IgD-negative memory B cell (primary cell): ENCODE results near the gene RBM27. TPM values are rescaled to one million over a fixed set of nuclear protein-coding genes. Genes with fewer than 3 reads are reported as not detected.
"Not testable (repeated sequence)": the region's sequence is repeated elsewhere in the genome, so short reads cannot be mapped to it uniquely, and the experiment has no call there.

ENCODE experiments used
- H3K27ac Mint-ChIP-seq, 3 donors: one replicate each; pipeline ENCODE4 v1.8.0; 2020 to 2022; ENCODE audit warnings: mild to moderate bottlenecking in 3 of 3, mixed read lengths in 3 of 3, moderate library complexity in 1 of 3
- H3K27me3 Mint-ChIP-seq: one replicate; pipeline ENCODE4 v1.8.0; 2021; ENCODE audit warnings: mixed read lengths
- H3K36me3 Mint-ChIP-seq: one replicate; pipeline ENCODE4 v1.8.0; 2020; ENCODE audit warnings: mild to moderate bottlenecking, mixed read lengths
- H3K4me1 Mint-ChIP-seq, 3 donors: one replicate each; pipeline ENCODE4 v1.8.0; 2020 to 2022; ENCODE audit warnings: mixed read lengths in 3 of 3, mild to moderate bottlenecking in 1 of 3
- H3K4me3 Mint-ChIP-seq, 4 donors: one replicate each; pipeline ENCODE4 v1.8.0; 2020 to 2022; ENCODE audit warnings: mild to moderate bottlenecking in 4 of 4, mixed read lengths in 4 of 4, moderate library complexity in 3 of 4
- H3K9me3 Mint-ChIP-seq, 3 donors: one replicate each; pipeline ENCODE4 v1.8.0; 2020 to 2021; ENCODE audit warnings: mixed read lengths in 3 of 3, mild to moderate bottlenecking in 1 of 3
- polyA plus RNA-seq: library from polyadenylated mRNA; unstranded; fragments of 300-500 nt; fragmentation: Illumina TruSeq; gene quantifications from one replicate; pipeline ENCODE4 v1.2.3, GENCODE V29; 2021

RBM27 gene
- polyA plus RNA-seq, result 4.8 TPM

DNA sequence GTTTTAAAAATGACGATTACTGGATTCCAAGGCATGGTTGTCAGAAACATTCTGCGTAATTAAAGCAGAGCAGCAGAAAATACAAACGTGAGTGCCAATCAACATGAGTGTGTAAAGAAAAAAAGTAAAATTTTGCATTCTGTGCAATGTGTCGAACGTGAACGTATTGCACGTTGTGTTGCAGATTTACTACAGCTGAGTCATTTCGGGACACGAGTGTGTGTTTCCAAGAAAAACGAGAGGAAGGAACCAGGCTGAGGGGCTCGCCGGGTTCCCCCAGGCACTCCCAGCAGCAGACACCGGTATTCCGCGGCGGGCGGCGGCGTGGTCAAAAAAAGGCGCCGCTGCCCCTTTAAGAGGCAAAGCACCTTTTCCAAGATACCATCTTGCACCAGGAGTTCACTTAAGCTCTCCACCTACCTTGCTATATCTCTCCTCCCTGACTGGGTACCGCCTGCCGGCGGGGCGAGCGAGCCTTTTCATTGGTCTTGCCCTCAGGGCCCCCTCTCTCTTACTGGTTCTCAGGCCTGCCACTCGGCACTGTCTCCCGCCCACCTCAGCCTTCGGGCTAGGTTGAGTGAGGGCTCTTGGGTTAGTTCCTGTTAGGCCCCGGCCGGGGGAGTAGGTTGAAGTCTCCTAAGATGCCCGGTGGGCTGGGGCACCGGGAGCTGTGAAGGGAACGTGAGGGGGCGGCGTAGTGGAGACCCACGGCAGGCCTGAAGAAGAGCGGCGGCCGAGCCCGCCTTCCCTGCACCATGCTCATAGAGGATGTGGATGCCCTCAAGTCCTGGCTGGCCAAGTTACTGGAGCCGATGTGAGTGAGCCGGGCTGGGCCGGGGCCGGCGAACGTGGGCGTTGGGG, at the start of gene RBM27:
Gene RBM27 (plus strand): TSS at position 595 of the 861 bp plus-strand sequence. CDS start 161 bp downstream, at position 756.
- Mint-ChIP-seq H3K27ac (no peak within 1 kb of the TSS), H3K36me3 (no peaks in the 10 kb centered on the region), H3K4me1 (peaks cover 0 to 18% (median 14%) of the 10 kb centered on the region in 3 donors), H3K9me3 (no peaks in the 10 kb centered on the region), H3K4me3 (no peak within 1 kb of the TSS), H3K27me3 (no peaks in the 10 kb centered on the region)

GRCh38 chr5:146158255-146158654, 45.1 kb upstream of the RBM27 start:
- Mint-ChIP-seq H3K27me3 (no peaks in the 10 kb centered on the region), H3K9me3 (no peaks in the 10 kb centered on the region), H3K4me3 (no peak overlapping the region), H3K36me3 (peaks cover 21% of the 10 kb centered on the region), H3K4me1 (peaks cover 0 to 2% (median 0%) of the 10 kb centered on the region in 3 donors), H3K27ac (no peak overlapping the region)

- Mint-ChIP-seq H3K36me3 (peaks cover 23% of the 10 kb centered on the region), H3K4me3 (no peak overlapping the region), H3K4me1 (peaks cover 0 to 2% (median 2%) of the 10 kb centered on the region in 3 donors), H3K27me3 (no peaks in the 10 kb centered on the region), H3K9me3 (no peaks in the 10 kb centered on the region), H3K27ac (no peak overlapping the region)
Observed at GRCh38 chr5:146164382-146164781, 39.0 kb upstream of the RBM27 start.

DNA sequence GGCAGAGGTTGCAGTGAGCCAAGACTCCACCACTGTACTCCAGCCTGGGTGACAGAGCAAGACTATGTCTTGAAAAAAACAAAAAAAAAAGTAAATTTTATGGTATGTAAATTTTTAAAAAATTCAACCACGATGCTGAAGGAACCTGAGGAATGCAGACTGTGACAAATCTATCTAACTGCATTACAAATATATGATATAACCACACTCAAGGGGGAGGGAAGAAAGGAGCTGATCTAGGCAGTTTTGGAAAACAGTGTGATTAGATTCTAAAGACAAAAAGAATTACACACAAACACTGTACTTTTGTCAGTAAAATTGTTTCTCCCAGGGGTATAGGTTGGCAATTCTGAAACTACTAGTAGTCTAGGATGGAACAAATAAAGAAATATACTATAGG, 37.9 kb upstream of the RBM27 start:
- no peak overlapping the region for H3K4me3 Mint-ChIP-seq
- peaks cover 19% of the 10 kb centered on the region for H3K36me3 Mint-ChIP-seq
- H3K27me3 Mint-ChIP-seq, result no peaks in the 10 kb centered on the region
- no peak overlapping the region for H3K27ac Mint-ChIP-seq
- H3K4me1 Mint-ChIP-seq, result peaks cover 2 to 4% (median 4%) of the 10 kb centered on the region in 3 donors
- H3K9me3 Mint-ChIP-seq, result no peaks in the 10 kb centered on the region

DNA sequence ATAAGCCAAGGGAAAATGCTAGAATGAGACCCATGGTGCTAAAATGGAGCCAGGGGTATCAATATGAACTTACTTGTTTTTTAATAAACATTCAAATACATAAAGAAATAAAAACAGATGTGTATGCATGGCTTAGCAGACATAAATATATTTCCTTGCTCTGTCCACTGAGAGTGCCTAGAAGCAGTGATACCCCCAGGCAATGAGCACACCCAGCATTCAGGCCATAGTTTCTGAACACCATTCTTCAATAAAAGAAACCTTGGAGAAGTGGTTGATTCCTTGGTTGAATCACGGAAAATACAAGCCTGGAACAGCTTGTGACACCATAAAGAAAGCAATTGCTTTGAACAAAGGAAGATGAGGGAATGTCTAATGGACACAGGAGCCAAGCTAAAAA, 37.5 kb upstream of the RBM27 start:
- peaks cover 2 to 4% (median 4%) of the 10 kb centered on the region in 3 donors for H3K4me1 Mint-ChIP-seq
- no peak overlapping the region for H3K4me3 Mint-ChIP-seq
- peaks cover 19% of the 10 kb centered on the region for H3K36me3 Mint-ChIP-seq
- H3K27ac Mint-ChIP-seq, result no peak overlapping the region
- no peaks in the 10 kb centered on the region for H3K9me3 Mint-ChIP-seq
- no peaks in the 10 kb centered on the region for H3K27me3 Mint-ChIP-seq

DNA sequence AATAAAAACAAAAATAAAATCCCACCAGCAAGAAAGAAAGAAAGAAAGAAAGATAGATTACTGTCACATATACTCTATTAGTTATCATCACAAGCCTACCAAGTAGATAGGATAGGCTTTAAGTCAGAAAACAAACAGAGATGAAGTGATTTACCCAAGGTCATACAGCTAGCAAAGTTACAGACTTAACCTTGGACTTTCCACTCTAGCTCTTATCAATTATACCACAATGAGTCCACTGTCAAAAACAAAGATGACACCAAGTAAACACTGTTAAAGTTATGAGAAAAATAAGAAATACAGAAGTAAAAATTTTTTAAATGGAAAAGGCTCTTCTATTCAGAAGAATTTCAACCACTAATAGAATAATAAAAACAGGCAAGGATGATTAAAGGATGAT, 34.3 kb upstream of the RBM27 start:
- Mint-ChIP-seq H3K27me3 (no peaks in the 10 kb centered on the region), H3K27ac (no peak overlapping the region), H3K36me3 (peaks cover 11% of the 10 kb centered on the region), H3K4me3 (no peak overlapping the region), H3K9me3 (no peaks in the 10 kb centered on the region), H3K4me1 (peaks cover 5 to 15% (median 11%) of the 10 kb centered on the region in 3 donors)

GRCh38 chr5:146173049-146173448, 30.4 kb upstream of the RBM27 start:
- peaks cover 5 to 15% (median 9%) of the 10 kb centered on the region in 3 donors for H3K4me1 Mint-ChIP-seq
- H3K9me3 Mint-ChIP-seq, H3K27me3 Mint-ChIP-seq, H3K36me3 Mint-ChIP-seq: not testable (repeated sequence)
- H3K4me3 Mint-ChIP-seq, result peak overlapping the region in 2 of 4 donors; percentile 49 to 78
- H3K27ac Mint-ChIP-seq, result peak overlapping the region in 1 of 3 donors; percentile 81

DNA sequence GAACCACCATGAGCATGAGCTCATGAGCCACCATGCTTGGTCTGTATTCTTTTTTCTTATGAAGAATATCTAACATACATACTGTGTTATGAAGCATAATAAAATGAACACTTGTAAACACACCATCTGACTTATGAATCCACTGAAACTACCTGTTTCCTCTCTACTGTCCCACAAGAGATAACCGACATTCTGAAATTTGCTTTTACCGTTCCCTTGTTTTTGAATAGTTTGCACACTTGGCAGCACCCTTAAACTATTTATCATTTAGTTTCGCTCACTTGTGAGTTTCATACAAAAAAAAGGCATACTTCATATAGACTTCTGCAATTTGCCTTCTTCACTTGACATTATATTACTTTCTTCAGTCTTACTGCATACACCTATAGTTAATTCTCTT, 29.8 kb upstream of the RBM27 start:
- Mint-ChIP-seq H3K9me3 (no peaks in the 10 kb centered on the region), H3K27ac (peak overlapping the region in 2 of 3 donors; percentile 4 to 48), H3K36me3 (peaks cover 5% of the 10 kb centered on the region), H3K4me1 (peaks cover 5 to 15% (median 10%) of the 10 kb centered on the region in 3 donors), H3K27me3 (no peaks in the 10 kb centered on the region), H3K4me3 (peak overlapping the region in 2 of 4 donors; percentile 19 to 69)

DNA sequence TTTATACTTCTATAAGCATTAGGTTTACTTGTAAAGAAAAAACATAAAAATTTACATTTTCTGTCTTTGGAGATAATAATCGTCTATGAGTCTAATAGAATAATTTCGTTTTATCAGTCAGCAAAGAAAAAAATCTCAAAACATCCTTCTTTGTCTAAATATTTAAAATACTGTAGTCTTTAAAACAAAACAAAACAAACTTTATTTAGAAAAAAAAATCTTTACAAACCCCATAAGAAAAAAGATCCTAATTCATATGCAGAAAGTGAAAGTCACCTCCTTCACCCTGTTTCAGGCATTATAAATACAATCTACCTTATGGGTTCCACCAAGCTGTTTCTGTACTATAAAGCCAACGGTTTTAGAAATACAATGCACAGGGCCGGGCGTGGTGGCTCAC, 26.6 kb upstream of the RBM27 start:
- Mint-ChIP-seq H3K4me1 (peaks cover 12 to 20% (median 16%) of the 10 kb centered on the region in 3 donors), H3K9me3 (no peaks in the 10 kb centered on the region), H3K36me3 (peaks cover 1% of the 10 kb centered on the region), H3K27ac (no peak overlapping the region), H3K4me3 (no peak overlapping the region), H3K27me3 (no peaks in the 10 kb centered on the region)

DNA sequence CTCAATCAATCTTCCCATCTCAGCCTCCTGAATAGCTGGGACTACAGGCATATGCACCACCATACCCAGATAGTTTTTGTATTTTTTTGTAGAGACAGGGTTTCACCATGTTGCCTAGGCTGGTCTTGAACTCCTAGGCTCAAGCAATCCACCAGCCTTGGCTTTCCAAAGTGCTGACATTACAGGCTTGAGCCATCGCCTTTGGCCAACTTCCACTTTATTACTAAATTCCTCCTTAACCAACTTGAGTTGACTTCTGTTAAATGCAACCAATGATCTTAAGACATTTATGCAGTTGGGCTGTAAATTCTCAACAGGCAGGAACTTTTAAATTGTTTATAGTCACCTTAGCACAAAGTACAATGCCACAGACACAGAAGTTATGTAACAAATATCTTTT, 23.7 kb upstream of the RBM27 start:
- Mint-ChIP-seq H3K27me3 (no peaks in the 10 kb centered on the region), H3K36me3 (no peaks in the 10 kb centered on the region), H3K27ac (no peak overlapping the region), H3K4me1 (peaks cover 11 to 17% (median 15%) of the 10 kb centered on the region in 3 donors), H3K9me3 (no peaks in the 10 kb centered on the region), H3K4me3 (peak overlapping the region in 3 of 4 donors; percentile 30 to 88 (median 53))

GRCh38 chr5:146183403-146183802, 20.0 kb upstream of the RBM27 start:
- peaks cover 15 to 17% (median 16%) of the 10 kb centered on the region in 3 donors for H3K4me1 Mint-ChIP-seq
- H3K9me3 Mint-ChIP-seq, H3K27me3 Mint-ChIP-seq, H3K36me3 Mint-ChIP-seq: not testable (repeated sequence)
- peak overlapping the region in 1 of 3 donors; percentile 80 for H3K27ac Mint-ChIP-seq
- peak overlapping the region; percentile 88 to 98 (median 96) for H3K4me3 Mint-ChIP-seq

GRCh38 chr5:146185161-146185560, 18.2 kb upstream of the RBM27 start:
- Mint-ChIP-seq H3K4me1 (peaks cover 9 to 12% (median 12%) of the 10 kb centered on the region in 3 donors), H3K4me3 (peak overlapping the region in 1 of 4 donors; percentile 90), H3K36me3 (peaks cover 2% of the 10 kb centered on the region), H3K9me3 (no peaks in the 10 kb centered on the region), H3K27me3 (peaks cover 3% of the 10 kb centered on the region), H3K27ac (peak overlapping the region in 1 of 3 donors; percentile 9)

GRCh38 chr5:146188358-146188757, 15.0 kb upstream of the RBM27 start:
- peak overlapping the region in 1 of 3 donors; percentile 11 for H3K27ac Mint-ChIP-seq
- H3K9me3 Mint-ChIP-seq, result no peaks in the 10 kb centered on the region
- peaks cover 11% of the 10 kb centered on the region for H3K27me3 Mint-ChIP-seq
- H3K36me3 Mint-ChIP-seq, result peaks cover 3% of the 10 kb centered on the region
- peaks cover 0 to 5% (median 0%) of the 10 kb centered on the region in 3 donors for H3K4me1 Mint-ChIP-seq
- H3K4me3 Mint-ChIP-seq, result peak overlapping the region in 1 of 4 donors; percentile 17

- Mint-ChIP-seq H3K9me3 (no peaks in the 10 kb centered on the region), H3K36me3 (peaks cover 3% of the 10 kb centered on the region), H3K27me3 (peaks cover 18% of the 10 kb centered on the region), H3K27ac (no peak overlapping the region), H3K4me3 (no peak overlapping the region), H3K4me1 (peaks cover 0 to 2% (median 0%) of the 10 kb centered on the region in 3 donors)
Observed at GRCh38 chr5:146192571-146193043, 10.8 kb upstream of the RBM27 start.

DNA sequence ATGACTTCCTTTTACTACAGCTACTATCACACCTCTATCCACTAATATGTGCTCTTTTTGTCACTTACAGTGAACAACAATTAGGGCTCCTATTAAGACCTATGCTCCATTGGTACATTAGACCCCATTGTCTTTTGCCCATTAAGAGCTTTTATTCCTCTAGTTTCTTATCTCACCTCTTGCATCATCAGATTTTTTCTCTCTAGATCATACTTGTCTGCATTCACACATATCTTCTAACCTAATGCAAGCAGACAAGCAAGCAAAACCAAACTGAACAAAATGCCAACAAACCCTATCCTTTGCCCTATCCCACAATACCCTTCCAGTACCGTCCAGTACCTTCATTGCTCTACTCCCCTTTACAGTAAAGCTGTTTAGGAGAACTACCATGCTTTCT, 10.1 kb upstream of the RBM27 start:
- peaks cover 3% of the 10 kb centered on the region for H3K36me3 Mint-ChIP-seq
- peaks cover 18% of the 10 kb centered on the region for H3K27me3 Mint-ChIP-seq
- peaks cover 0 to 2% (median 0%) of the 10 kb centered on the region in 3 donors for H3K4me1 Mint-ChIP-seq
- no peak overlapping the region for H3K4me3 Mint-ChIP-seq
- H3K9me3 Mint-ChIP-seq, result no peaks in the 10 kb centered on the region
- no peak overlapping the region for H3K27ac Mint-ChIP-seq
